Measurements from ENCODE around the gene ARHGEF17. TPM values are rescaled to one million over a fixed set of nuclear protein-coding genes. Genes with fewer than 3 reads are reported as not detected.

ARHGEF17 gene
- total RNA-seq, 1 experiment from 2014 or later = 77.9 TPM

GRCh38 chr11:73280626-73281025 is 27.4 kb upstream of the ARHGEF17 start:
- Mint-ChIP-seq H3K27ac (ENCODE audit: unreplicated experiment) (peak overlapping the region; percentile 5), H3K4me3 (ENCODE audit: unreplicated experiment) (no peak overlapping the region), H3K9me3 (ENCODE audit: unreplicated experiment) (no peaks in the 10 kb centered on the region), H3K36me3 (ENCODE audit: insufficient read depth, unreplicated experiment) (peaks cover 79% of the 10 kb centered on the region), H3K4me1 (ENCODE audit: low read depth, unreplicated experiment) (peaks cover 51% of the 10 kb centered on the region), H3K27me3 (ENCODE audit: insufficient read depth, unreplicated experiment) (no peaks in the 10 kb centered on the region)
- ChIA-PET POLR2A (interaction anchor here (0.6 kb wide), 1 partner anchor 249 kb away, joined by 11 read pairs; no protein-coding TSS in a partner anchor), CTCF (interaction anchor here (0.7 to 1.3 kb wide), 3 partner anchors 9 to 449 kb away, joined by 3 to 4 read pairs (median 4); no protein-coding TSS in a partner anchor)
- BruUV-seq (replicated peaks) = no TSS peak
- Histone ChIP-seq H3K27me3 (replicated peaks; ENCODE audit: control insufficient read depth, insufficient read depth, low read length) (no peaks in the 10 kb centered on the region), H3K36me3 (ENCODE audit: control insufficient read depth, insufficient read depth, low read length) (no peaks in the 10 kb centered on the region; the same call in 1 of the 2 replicates), H3K4me3 (ENCODE audit: low read depth, low read length) (no peak overlapping the region), H3K4me1 (peaks cover 78% of the 10 kb centered on the region), H3K9me3 (no peaks in the 10 kb centered on the region)
- DNase-seq = peak in 1 of 2 experiments; percentile 39
- TF ChIP-seq, protein P1, sequence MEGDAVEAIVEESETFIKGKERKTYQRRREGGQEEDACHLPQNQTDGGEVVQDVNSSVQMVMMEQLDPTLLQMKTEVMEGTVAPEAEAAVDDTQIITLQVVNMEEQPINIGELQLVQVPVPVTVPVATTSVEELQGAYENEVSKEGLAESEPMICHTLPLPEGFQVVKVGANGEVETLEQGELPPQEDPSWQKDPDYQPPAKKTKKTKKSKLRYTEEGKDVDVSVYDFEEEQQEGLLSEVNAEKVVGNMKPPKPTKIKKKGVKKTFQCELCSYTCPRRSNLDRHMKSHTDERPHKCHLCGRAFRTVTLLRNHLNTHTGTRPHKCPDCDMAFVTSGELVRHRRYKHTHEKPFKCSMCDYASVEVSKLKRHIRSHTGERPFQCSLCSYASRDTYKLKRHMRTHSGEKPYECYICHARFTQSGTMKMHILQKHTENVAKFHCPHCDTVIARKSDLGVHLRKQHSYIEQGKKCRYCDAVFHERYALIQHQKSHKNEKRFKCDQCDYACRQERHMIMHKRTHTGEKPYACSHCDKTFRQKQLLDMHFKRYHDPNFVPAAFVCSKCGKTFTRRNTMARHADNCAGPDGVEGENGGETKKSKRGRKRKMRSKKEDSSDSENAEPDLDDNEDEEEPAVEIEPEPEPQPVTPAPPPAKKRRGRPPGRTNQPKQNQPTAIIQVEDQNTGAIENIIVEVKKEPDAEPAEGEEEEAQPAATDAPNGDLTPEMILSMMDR (IDR thresholded peaks at IDR 0.05; ENCODE audit: insufficient read depth in 1 of 2, low read depth in 1 of 2, low read length in 1 of 2, severe bottlenecking in 1 of 2, unreplicated experiment in 1 of 2) = no peak
- intact Hi-C loops (cut with micrococcal nuclease; ENCODE audit: unreplicated experiment) = no loop called here

GRCh38 chr11:73281201-73281741 is 26.8 kb upstream of the ARHGEF17 start:
- DNase-seq = peak in 1 of 2 experiments; percentile 33
- BruUV-seq (replicated peaks) = no TSS peak
- H3K27me3 Mint-ChIP-seq (ENCODE audit: insufficient read depth, unreplicated experiment) = no peaks in the 10 kb centered on the region
- no peaks in the 10 kb centered on the region for H3K9me3 Mint-ChIP-seq (ENCODE audit: unreplicated experiment)
- H3K9me3 ChIP-seq = no peaks in the 10 kb centered on the region
- H3K36me3 Mint-ChIP-seq (ENCODE audit: insufficient read depth, unreplicated experiment) = peaks cover 72% of the 10 kb centered on the region
- peaks cover 82% of the 10 kb centered on the region for H3K4me1 ChIP-seq
- peak overlapping the region; percentile 5 for H3K27ac Mint-ChIP-seq (ENCODE audit: unreplicated experiment)
- no peak overlapping the region for H3K4me3 ChIP-seq (ENCODE audit: low read depth, low read length)
- CTCF ChIA-PET = interaction anchor here (1.3 kb wide), 2 partner anchors 8 to 16 kb away, joined by 4 read pairs; no protein-coding TSS in a partner anchor
- intact Hi-C loops (cut with micrococcal nuclease; ENCODE audit: unreplicated experiment) = no loop called here
- no peaks in the 10 kb centered on the region for H3K27me3 ChIP-seq (replicated peaks; ENCODE audit: control insufficient read depth, insufficient read depth, low read length)
- peaks cover 50% of the 10 kb centered on the region for H3K4me1 Mint-ChIP-seq (ENCODE audit: low read depth, unreplicated experiment)
- no peaks in the 10 kb centered on the region; the same call in 1 of the 2 replicates for H3K36me3 ChIP-seq (ENCODE audit: control insufficient read depth, insufficient read depth, low read length)
- POLR2A ChIA-PET = no interaction called here
- H3K4me3 Mint-ChIP-seq (ENCODE audit: unreplicated experiment) = no peak overlapping the region
- TF ChIP-seq, protein P1 (IDR thresholded peaks at IDR 0.05; ENCODE audit: insufficient read depth in 1 of 2, low read depth in 1 of 2, low read length in 1 of 2, severe bottlenecking in 1 of 2, unreplicated experiment in 1 of 2) = no peak

- CTCF ChIA-PET = interaction anchor here (0.7 kb wide), 1 partner anchor 8 kb away, joined by 3 read pairs; no protein-coding TSS in a partner anchor
- Mint-ChIP-seq H3K36me3 (ENCODE audit: insufficient read depth, unreplicated experiment) (peaks cover 66% of the 10 kb centered on the region), H3K4me1 (ENCODE audit: low read depth, unreplicated experiment) (peaks cover 49% of the 10 kb centered on the region), H3K9me3 (ENCODE audit: unreplicated experiment) (no peaks in the 10 kb centered on the region), H3K27ac (ENCODE audit: unreplicated experiment) (peak overlapping the region; percentile 46), H3K27me3 (ENCODE audit: insufficient read depth, unreplicated experiment) (no peaks in the 10 kb centered on the region), H3K4me3 (ENCODE audit: unreplicated experiment) (no peak overlapping the region)
- H3K4me3 ChIP-seq (ENCODE audit: low read depth, low read length) = no peak overlapping the region
- no peaks in the 10 kb centered on the region; the same call in 1 of the 2 replicates for H3K36me3 ChIP-seq (ENCODE audit: control insufficient read depth, insufficient read depth, low read length)
- POLR2A ChIA-PET = no interaction called here
- no TSS peak for BruUV-seq (replicated peaks)
- no peaks in the 10 kb centered on the region for H3K27me3 ChIP-seq (replicated peaks; ENCODE audit: control insufficient read depth, insufficient read depth, low read length)
- intact Hi-C loops (cut with micrococcal nuclease; ENCODE audit: unreplicated experiment) = no loop called here
- peaks cover 75% of the 10 kb centered on the region for H3K4me1 ChIP-seq
- peak in 1 of 2 experiments; percentile 53 for DNase-seq
- H3K9me3 ChIP-seq = no peaks in the 10 kb centered on the region
- TF ChIP-seq, protein P1 (IDR thresholded peaks at IDR 0.05; ENCODE audit: insufficient read depth in 1 of 2, low read depth in 1 of 2, low read length in 1 of 2, severe bottlenecking in 1 of 2, unreplicated experiment in 1 of 2) = no peak
These were observed 26.0 kb upstream of the ARHGEF17 start for GRCh38 chr11:73281796-73282660.

Data from Caco-2 (cell line).